Mesothelial cell of epicardium (in vitro differentiated cells): ENCODE results near the gene GRM8. TPM values are rescaled to one million over a fixed set of nuclear protein-coding genes. Genes with fewer than 3 reads are reported as not detected.

ENCODE experiments used
- DNase-seq, 2 experiments: peaks; one replicate each; pipeline ENCODE4 v3.0.0; 2021; ENCODE audit warnings: low spot score in 2 of 2; ENCODE audit not compliant: unreplicated experiment in 2 of 2
- H3K27ac Mint-ChIP-seq: 2 replicates; pipeline ENCODE4 v1.8.0; 2021; ENCODE audit warnings: mixed read lengths
- H3K27me3 Mint-ChIP-seq: 2 replicates; pipeline ENCODE4 v1.8.0; 2021; ENCODE audit warnings: low read depth, mixed read lengths
- H3K36me3 Mint-ChIP-seq: 2 replicates; pipeline ENCODE4 v1.8.0; 2021; ENCODE audit warnings: mixed read lengths
- H3K4me1 Mint-ChIP-seq: 2 replicates; pipeline ENCODE4 v1.8.0; 2021; ENCODE audit warnings: mixed read lengths
- H3K4me3 Mint-ChIP-seq: 2 replicates; pipeline ENCODE4 v1.8.0; 2021; ENCODE audit warnings: mild to moderate bottlenecking, moderate library complexity, mixed read lengths
- H3K9me3 Mint-ChIP-seq: 2 replicates; pipeline ENCODE4 v1.8.0; 2021; ENCODE audit warnings: mixed read lengths
- total RNA-seq: library from RNA; stranded (reverse); gene quantifications from 3 replicates; pipeline ENCODE4 v1.2.1, GENCODE V29; 2021
- TF ChIP-seq, protein P1 (sequence below): fragments of 200-600 bp; sonication (generic); IDR thresholded peaks from one replicate; pipeline ENCODE4 v1.5.0; 2021; ENCODE audit warnings: antibody characterized with exemption; ENCODE audit not compliant: unreplicated experiment

GRM8 gene
- total RNA-seq, 1 donor from 2014 or later, result 1.0 TPM

DNA sequence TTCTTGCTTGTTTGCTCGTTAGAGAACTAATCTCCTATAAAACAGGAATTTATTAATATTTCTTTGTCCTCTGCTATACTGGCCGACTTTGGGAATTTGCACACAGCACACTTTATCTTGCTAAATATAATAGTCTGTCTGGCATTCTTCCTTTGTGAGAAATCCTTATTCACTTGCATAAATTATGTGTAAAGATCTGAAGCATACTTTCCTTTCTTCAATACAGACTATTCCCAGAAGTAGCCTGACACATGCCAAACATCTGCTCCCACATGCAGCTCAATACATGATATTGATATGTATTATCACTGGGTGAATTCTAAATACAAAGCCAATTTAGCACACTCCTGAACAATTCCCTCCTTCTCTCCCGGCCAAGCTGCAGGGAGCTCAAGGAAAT lies 273.9 kb downstream of the GRM8 start:
- DNase-seq, result no peak
- TF ChIP-seq, protein P1, sequence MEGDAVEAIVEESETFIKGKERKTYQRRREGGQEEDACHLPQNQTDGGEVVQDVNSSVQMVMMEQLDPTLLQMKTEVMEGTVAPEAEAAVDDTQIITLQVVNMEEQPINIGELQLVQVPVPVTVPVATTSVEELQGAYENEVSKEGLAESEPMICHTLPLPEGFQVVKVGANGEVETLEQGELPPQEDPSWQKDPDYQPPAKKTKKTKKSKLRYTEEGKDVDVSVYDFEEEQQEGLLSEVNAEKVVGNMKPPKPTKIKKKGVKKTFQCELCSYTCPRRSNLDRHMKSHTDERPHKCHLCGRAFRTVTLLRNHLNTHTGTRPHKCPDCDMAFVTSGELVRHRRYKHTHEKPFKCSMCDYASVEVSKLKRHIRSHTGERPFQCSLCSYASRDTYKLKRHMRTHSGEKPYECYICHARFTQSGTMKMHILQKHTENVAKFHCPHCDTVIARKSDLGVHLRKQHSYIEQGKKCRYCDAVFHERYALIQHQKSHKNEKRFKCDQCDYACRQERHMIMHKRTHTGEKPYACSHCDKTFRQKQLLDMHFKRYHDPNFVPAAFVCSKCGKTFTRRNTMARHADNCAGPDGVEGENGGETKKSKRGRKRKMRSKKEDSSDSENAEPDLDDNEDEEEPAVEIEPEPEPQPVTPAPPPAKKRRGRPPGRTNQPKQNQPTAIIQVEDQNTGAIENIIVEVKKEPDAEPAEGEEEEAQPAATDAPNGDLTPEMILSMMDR, result no peak
- H3K4me3 Mint-ChIP-seq, result no peak overlapping the region
- H3K27ac Mint-ChIP-seq, result no peak overlapping the region
- peaks cover 15% of the 10 kb centered on the region for H3K27me3 Mint-ChIP-seq
- H3K9me3 Mint-ChIP-seq, result peaks cover 9% of the 10 kb centered on the region
- no peaks in the 10 kb centered on the region for H3K36me3 Mint-ChIP-seq
- H3K4me1 Mint-ChIP-seq, result no peaks in the 10 kb centered on the region

DNA sequence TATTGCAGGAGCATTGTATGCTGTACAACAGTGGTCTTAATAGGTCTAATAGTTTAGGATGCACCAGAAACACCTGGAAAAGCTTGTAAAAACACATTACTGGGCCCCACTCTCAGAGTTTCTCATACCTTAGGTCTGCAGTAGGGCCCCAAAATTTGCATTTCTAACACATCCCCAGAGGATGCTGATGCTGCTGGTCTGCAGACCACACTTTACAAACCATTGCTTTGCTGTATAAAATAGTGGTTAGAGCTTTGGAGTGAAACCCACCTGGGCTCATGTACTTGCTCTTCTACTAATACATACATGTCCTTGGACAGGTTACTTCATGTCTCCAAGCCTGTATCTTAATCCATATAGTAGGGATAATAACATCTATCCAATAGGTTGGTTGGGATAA lies 279.7 kb downstream of the GRM8 start:
- no peak for DNase-seq
- no peak overlapping the region for H3K27ac Mint-ChIP-seq
- no peaks in the 10 kb centered on the region for H3K9me3 Mint-ChIP-seq
- no peak overlapping the region for H3K4me3 Mint-ChIP-seq
- TF ChIP-seq, protein P1, result no peak
- H3K4me1 Mint-ChIP-seq, result no peaks in the 10 kb centered on the region
- peaks cover 7% of the 10 kb centered on the region for H3K27me3 Mint-ChIP-seq
- no peaks in the 10 kb centered on the region for H3K36me3 Mint-ChIP-seq

DNA sequence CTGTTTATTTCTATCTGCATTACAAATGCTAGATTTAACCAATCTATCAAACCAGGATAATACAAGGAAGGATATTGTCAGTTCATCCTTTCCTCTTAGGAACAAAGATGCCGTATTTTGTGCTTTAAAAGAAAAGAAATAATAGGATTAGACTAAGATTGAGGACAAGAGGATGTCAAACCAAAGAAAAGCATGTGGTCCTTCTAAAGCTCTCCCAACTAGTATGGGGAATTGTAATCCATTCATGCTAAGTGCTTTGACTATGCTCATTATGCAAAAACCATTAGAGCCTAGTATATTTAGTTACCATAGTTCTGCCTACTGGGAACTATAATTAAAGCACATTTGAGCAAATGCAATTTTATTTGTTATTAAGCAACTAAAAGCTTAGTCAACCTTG lies 280.2 kb downstream of the GRM8 start:
- no peak overlapping the region for H3K4me3 Mint-ChIP-seq
- H3K9me3 Mint-ChIP-seq, result no peaks in the 10 kb centered on the region
- no peaks in the 10 kb centered on the region for H3K4me1 Mint-ChIP-seq
- H3K27me3 Mint-ChIP-seq, result peaks cover 5% of the 10 kb centered on the region
- no peak overlapping the region for H3K27ac Mint-ChIP-seq
- no peaks in the 10 kb centered on the region for H3K36me3 Mint-ChIP-seq
- DNase-seq, result no peak
- TF ChIP-seq, protein P1, result no peak

DNA sequence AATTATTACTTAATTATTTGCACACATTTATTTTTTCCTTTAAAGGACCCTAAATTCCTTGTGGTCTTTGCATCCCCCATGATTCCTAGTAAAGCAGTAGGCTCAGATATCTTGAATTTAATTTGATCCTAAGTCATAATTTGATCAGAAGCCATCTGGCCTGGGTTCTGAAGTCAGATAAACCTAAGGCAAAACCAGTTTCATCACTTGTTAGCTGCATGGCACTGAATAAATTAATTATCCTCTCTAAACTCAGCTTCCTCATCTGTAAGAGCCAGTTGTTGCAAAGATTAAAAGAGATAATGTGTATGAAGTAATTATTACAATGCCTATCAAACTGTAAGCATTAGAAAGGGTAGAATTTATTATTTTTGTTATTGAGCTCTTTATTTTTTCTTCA lies 293.1 kb downstream of the GRM8 start:
- H3K4me1 Mint-ChIP-seq, result no peaks in the 10 kb centered on the region
- H3K27me3 Mint-ChIP-seq, result peaks cover 10% of the 10 kb centered on the region
- H3K4me3 Mint-ChIP-seq, result no peak overlapping the region
- TF ChIP-seq, protein P1, result no peak
- H3K9me3 Mint-ChIP-seq, result no peaks in the 10 kb centered on the region
- no peak overlapping the region for H3K27ac Mint-ChIP-seq
- DNase-seq, result no peak
- H3K36me3 Mint-ChIP-seq, result no peaks in the 10 kb centered on the region

DNA sequence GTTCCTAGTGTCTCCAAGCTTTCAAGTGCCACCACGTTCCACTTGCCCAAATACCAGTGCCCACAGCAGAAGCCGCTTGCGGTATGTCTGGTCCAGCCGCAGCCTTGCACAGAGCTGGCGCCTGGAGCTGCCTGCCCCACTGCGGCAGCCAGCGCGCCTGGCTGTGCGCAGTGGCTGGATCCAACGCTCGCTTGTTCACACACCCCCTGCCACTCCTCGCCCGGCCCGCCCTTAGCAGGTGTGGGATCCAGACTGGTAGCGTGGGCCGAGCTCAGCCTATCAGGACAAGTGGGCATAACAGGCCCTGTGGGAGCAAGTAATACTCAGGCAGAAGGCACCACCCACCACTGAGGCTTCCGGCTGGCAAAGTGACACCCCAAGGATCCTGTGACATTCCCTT lies 294.4 kb downstream of the GRM8 start:
- Mint-ChIP-seq H3K27me3 (peaks cover 4% of the 10 kb centered on the region), H3K36me3 (no peaks in the 10 kb centered on the region), H3K4me1 (no peaks in the 10 kb centered on the region), H3K9me3 (no peaks in the 10 kb centered on the region), H3K4me3 (no peak overlapping the region), H3K27ac (no peak overlapping the region)
- TF ChIP-seq, protein P1, result no peak
- no peak for DNase-seq

DNA sequence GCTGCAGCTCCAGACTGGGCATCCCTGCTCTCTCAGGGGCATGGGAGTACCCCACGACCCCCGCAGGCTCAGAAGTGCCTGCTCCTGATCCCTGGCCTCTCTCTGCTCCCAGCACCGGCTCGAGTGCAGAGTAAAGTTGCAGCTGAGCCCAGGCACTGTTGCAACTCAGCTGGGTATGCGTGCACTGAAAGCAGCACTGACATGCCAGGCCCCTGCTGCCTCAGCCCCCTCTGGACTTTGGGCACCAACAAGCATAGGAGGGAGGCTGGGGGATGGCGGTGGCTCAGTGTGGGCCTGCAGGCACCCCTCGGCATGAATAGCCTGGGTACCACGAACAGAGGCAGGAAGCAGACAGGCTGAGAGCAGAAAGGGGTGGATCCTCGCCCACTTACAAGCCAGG lies 295.3 kb downstream of the GRM8 start:
- peaks cover 7% of the 10 kb centered on the region for H3K27me3 Mint-ChIP-seq
- DNase-seq, result no peak
- H3K36me3 Mint-ChIP-seq, result no peaks in the 10 kb centered on the region
- TF ChIP-seq, protein P1, result no peak
- H3K4me1 Mint-ChIP-seq, result no peaks in the 10 kb centered on the region
- no peaks in the 10 kb centered on the region for H3K9me3 Mint-ChIP-seq
- H3K27ac Mint-ChIP-seq, result no peak overlapping the region
- H3K4me3 Mint-ChIP-seq, result no peak overlapping the region
